HG02623 (cell line): ENCODE measurements around the gene OR2V1.
"Not testable (repeated sequence)": the region's sequence is repeated elsewhere in the genome, so short reads cannot be mapped to it uniquely, and the experiment has no call there.

Experiments
- ATAC-seq: cut with Tn5 transposase; IDR thresholded peaks from one replicate; pipeline ENCODE4 v1.9.1; 2021; ENCODE audit warnings: moderate library complexity; ENCODE audit not compliant: unreplicated experiment

The OR2V1 gene

GRCh38 chr5:181131514-181131913, 545 bp upstream of the OR2V1 start:
- ATAC-seq: no peak

GRCh38 chr5:181130081-181130480, 888 bp downstream of the OR2V1 start:
- not testable (repeated sequence) for ATAC-seq

DNA sequence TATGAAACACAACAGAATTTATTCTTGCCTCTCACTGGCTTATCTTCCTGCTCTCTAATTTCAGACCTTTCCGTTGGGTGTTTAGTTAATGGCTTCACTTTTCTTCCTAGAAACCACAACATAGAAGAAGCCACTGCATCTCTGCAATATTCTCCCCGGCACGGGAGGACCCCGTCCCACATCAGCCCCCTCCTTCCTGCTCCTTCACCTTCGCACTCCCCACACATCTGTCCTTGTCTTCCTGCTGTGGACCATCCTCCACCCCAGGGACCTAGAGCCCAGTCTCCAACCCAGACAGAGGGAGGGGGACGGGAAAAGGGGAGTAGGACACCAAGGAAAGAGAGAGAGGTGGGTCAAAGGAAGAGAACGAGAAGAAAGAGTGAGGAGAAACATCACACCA, 1.4 kb downstream of the OR2V1 start:
- no peak for ATAC-seq

DNA sequence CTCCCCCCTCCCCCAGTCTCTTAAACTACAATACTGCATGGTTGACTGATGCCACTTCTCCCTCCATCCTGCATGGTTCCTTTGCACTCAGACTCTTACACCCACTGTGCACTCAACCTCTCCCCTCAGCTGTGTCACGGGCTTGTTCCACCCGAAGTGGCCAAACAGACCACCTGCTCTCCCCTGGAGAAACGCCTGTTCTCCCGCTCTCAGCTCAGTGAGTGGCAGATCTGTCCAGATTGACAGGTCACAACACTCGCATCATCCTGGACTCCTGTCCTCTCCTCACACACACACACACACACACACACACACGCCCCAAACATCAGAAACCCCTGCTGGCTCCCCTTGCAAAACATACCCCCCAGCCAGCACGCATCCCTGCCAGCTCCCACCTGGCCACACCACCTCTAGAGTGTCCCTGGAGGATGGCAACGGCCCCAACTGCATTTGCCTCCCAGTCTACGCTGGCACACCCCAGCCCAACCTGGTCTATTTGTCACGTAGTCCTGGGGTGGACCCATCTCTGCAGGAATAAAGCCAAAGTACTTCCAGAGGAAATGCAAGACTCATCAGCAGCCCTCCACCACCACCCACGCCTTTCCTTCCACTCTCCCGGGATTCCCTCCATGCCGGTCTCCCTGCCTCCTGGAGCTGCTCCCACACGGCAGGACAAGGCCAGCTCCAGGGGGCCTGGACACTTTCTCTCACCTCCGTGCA, 2.9 kb downstream of the OR2V1 start:
- no peak for ATAC-seq

DNA sequence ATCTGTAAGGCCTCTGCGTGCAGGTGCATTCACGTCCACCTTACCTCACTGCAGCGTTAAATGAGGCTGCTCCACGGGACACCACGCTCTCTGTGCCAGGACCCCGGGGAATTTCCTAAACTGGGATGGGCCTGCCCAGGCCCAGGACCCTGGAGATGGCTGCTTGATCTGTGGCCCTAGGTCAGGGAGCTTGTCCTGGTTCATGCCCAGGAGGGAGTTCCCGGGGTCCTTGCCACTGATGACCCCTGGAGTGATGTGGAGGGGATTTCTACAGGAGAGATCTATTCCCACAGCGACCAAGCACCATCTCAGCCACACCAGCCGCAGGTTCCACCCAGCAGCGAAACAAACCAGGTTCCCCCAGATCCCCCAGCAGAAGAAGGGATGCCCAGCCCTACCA, 3.5 kb downstream of the OR2V1 start:
- ATAC-seq: no peak

DNA sequence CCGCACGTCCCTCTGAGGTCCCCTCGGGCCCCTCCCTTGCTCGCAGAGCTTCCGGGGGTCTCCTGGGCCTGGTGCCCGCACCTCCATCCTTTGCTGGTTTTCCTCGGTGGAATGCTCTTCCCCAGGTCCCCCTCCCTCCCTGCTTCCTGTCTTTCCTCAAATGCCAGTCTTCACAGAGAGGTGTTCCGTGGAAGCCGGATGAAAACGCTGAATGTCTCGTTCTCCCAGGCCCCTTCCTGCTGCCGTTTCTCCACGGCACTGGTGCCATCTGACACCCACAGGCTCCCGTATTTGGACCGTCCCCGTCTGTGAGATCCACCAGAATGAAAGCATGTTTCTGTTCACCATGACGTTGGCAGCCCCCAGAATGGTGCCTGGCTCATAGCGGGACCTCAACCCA, 4.1 kb downstream of the OR2V1 start:
- ATAC-seq: no peak

GRCh38 chr5:181124526-181124925, 6.4 kb downstream of the OR2V1 start:
- ATAC-seq: no peak

GRCh38 chr5:181121675-181122561, 9.1 kb downstream of the OR2V1 start:
- ATAC-seq: no peak

DNA sequence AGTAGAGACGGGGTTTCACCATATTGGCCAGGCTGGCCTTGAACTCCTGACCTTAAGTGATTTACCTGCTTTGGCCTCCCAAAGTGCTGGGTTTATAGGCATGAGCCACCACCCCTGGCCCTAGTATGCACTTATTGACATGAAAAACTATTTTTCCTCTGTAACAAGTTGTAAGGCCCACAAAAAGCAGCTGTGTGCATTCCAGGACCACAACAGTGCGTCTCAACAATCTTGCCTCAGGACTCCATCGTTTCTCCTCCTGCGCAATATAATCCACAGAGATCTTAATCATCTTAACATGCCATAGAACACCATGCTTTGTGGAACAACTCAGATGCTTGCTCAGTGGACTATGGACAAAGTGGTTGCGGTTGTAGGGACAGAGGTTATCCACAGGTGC, 10.2 kb downstream of the OR2V1 start:
- no peak for ATAC-seq

DNA sequence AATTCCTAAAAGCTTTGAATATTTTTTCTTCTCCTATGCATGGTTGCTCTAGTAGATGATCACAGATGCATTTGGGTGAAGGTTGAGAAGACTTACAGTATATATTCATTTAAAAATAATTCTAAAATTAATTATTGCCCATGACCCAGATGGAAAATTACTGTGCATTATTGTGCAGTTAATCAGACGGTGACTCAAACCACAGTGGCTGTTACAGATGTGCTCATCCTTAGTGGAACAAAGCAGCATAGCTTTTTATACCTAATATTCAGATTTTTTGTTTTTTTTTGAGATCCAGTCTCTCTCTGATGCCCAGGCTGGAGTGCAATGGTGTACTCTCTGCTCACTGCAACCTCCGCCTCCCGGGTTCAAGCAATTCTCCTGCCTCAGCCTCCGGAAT, 10.7 kb downstream of the OR2V1 start:
- no peak for ATAC-seq

- ATAC-seq: no peak
Observed at GRCh38 chr5:181119105-181119504, 11.9 kb downstream of the OR2V1 start.

- ATAC-seq: no peak
Observed at GRCh38 chr5:181118369-181118768, 12.6 kb downstream of the OR2V1 start.

GRCh38 chr5:181114844-181115778, 15.9 kb downstream of the OR2V1 start:
- ATAC-seq: no peak

DNA sequence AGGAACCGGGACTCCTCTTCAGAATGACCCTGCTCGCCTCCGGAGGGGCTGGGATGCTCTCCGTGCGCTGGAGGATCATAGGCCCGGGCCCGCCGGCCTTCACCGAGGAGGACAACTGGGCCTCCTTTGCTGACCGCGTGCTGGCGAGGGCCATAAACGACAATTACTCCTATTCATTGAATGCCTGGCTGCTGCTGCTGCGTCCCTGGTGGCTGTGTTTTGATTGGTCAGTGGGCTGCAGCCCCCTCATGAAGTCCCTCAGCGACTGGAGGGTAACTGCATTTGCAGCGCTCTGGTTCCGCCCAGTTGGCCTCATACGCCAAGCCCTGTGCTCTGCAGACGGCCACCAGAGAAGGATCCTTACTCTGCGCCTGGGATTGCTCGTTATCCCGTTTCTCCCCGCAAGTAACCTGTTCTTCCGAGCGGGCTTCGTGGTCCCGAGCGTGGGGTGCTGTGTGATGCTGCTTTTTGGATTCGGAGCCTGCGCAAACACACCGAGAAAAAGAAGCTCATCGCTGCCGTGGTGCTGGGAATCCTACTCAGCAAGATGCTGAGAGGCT, 16.6 kb downstream of the OR2V1 start:
- ATAC-seq: no peak

- ATAC-seq: not testable (repeated sequence)
Observed at GRCh38 chr5:181113572-181113971, 17.4 kb downstream of the OR2V1 start.

GRCh38 chr5:181112476-181112875, 18.5 kb downstream of the OR2V1 start:
- no peak for ATAC-seq

DNA sequence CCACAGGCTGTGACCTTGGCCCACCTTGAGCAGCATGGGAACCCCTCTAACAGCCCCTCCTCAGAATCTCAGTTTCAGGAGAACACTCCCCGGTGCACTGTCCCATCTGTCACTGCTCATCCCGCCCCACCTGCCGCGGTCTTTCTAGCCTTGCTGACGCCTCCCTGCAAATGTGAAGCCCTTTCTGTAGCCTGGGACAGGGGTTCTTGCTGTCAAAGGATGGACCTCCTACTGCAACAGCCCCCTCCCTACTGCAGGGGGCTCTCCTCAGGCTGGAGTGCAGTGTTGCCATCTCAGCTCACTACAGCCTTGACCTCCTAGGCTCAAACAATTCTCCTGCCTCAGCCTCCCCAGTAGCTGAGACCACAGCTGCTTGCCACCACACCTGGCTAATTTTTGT, 20.0 kb downstream of the OR2V1 start:
- no peak for ATAC-seq

- no peak for ATAC-seq
Observed at GRCh38 chr5:181109489-181110013, 21.4 kb downstream of the OR2V1 start.

GRCh38 chr5:181108578-181109165, 22.3 kb downstream of the OR2V1 start:
- ATAC-seq: no peak

DNA sequence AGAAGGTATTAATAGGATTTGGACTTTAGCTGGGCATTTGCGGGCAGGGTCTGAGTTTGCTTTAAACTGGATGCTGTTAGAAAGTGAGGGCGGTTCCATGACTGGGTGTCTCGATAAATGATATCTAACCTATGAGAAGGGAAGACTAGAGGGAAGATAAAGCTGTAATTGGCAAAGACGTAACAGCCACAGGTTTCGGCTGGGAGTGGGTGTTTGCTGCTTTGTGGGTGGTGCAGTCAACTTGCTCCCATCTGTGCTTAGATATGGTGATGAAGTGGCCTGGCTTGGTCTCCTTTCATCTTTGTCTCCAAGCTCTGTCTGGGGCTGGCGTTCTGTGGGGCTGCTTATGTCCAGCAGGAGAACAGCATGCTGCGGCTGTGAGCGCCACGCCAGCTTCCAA, 23.3 kb downstream of the OR2V1 start:
- ATAC-seq: no peak
